HUES64 (cell line): ENCODE results near the gene RAB9B.
"Not testable (repeated sequence)": the region's sequence is repeated elsewhere in the genome, so short reads cannot be mapped to it uniquely, and the experiment has no call there.

Source experiments
- H3K27ac ChIP-seq: 2 replicates; pipeline ENCODE4 v1.7.0; 2013; ENCODE audit warnings: low read depth, low read length, inconsistent platforms
- H3K27me3 ChIP-seq: 2 replicates; pipeline ENCODE4 v1.6.1; 2013; ENCODE audit warnings: mild to moderate bottlenecking, low read length; ENCODE audit not compliant: insufficient read depth
- H3K36me3 ChIP-seq: 2 replicates; pipeline ENCODE4 v1.6.1; 2013; ENCODE audit warnings: mild to moderate bottlenecking, low read length; ENCODE audit not compliant: insufficient read depth
- H3K4me1 ChIP-seq: 2 replicates; pipeline ENCODE4 v1.6.1; 2013; ENCODE audit warnings: mild to moderate bottlenecking, low read length, moderate library complexity; ENCODE audit not compliant: insufficient read depth
- H3K4me3 ChIP-seq: 2 replicates; pipeline ENCODE4 v1.5.1; 2013; ENCODE audit warnings: mild to moderate bottlenecking, low read length, moderate library complexity
- H3K9ac ChIP-seq: 2 replicates; pipeline ENCODE4 v1.6.1; 2013; ENCODE audit warnings: mild to moderate bottlenecking, low read depth, low read length
- H3K9me3 ChIP-seq: 2 replicates; pipeline ENCODE4 v1.6.1; 2013; ENCODE audit warnings: low read depth, low read length; ENCODE audit not compliant: insufficient read depth
- WGBS: fragments of 150-250, 120-280 bp; methylation state at CpG from one replicate; pipeline ENCODE4 v1.1.7; 2013; ENCODE audit warnings: missing lambda C conversion rate; 5-methylcytosine and 5-hydroxymethylcytosine counted together

RAB9B gene

DNA sequence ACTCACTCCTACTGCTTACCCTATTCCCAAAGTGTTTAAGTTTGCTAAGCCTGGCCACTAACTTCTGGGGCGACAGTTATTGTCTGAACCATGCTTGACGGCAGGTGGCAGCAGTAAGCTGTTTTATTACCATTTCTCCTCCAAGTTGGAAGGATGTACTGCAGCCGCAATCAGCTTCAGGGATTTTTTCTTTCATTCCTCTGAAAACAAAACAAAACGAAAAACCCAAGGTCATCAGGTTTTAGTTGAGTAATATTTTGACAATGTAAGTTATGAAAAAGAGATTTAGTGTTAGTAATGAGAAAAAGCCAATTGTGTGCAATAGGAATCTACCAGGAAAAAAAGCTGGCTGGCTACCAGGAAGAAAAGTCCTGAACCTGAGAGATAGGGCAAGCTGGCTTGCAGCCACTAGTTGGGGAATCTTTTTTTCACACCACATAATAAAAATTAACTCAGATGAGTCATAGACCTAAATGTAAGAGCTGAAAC is 13.2 kb upstream of the RAB9B start:
- no peaks in the 10 kb centered on the region for H3K9me3 ChIP-seq
- H3K4me1 ChIP-seq = no peaks in the 10 kb centered on the region
- no peak overlapping the region for H3K9ac ChIP-seq
- under 1% methylated on average over 4 of the region's 4 CpGs for WGBS
- H3K27ac ChIP-seq = no peak overlapping the region
- H3K27me3 ChIP-seq = no peaks in the 10 kb centered on the region
- no peak overlapping the region for H3K4me3 ChIP-seq
- no peaks in the 10 kb centered on the region for H3K36me3 ChIP-seq

DNA sequence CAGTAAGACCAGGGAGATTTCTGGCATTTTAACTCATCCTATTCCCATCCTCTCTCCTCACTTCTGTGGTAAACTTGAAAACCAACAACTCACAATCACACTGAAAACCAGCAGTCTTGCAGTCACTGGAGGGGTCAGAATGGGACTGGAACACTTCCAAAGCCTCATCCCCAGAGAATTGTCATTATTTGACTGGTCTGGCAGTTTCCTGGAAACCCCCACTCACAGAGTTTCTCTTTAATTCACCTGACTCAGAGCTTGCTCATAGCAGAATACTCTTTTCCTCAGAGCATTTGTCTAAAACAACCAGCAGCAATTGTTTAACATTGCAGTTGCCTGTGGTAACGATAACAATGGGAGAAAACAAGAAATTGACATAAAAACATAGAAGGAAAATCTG is 7.3 kb upstream of the RAB9B start:
- WGBS = 88% methylated on average over 1 of the region's 1 CpG
- no peaks in the 10 kb centered on the region for H3K4me1 ChIP-seq
- H3K27me3 ChIP-seq = peaks cover 9% of the 10 kb centered on the region; the same call in 1 of the 2 replicates
- no peaks in the 10 kb centered on the region for H3K9me3 ChIP-seq
- no peak overlapping the region for H3K9ac ChIP-seq
- H3K36me3 ChIP-seq = no peaks in the 10 kb centered on the region
- no peak overlapping the region for H3K4me3 ChIP-seq
- no peak overlapping the region for H3K27ac ChIP-seq

DNA sequence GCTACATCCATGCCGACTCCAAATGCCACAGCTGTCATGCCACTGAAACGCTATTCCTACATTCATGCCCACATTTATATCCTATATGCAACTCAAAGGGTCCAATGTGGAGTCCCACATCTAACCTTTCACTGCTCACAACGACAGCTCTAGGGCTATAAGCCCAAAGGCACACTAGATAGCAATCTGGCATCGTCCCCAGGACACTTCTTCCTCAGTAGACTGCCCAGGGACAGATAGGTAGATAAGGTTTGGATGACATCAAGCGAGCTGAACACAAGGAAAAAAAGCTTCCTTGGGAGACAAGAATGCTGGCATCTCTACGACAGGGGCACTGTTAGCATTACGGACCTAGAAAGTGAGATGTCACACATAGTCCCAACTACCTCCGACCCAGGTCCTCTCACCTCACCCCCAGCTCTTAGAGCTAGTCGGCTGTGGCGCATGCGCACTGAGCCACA is 685 bp downstream of the RAB9B start:
- Histone ChIP-seq H3K9ac (no peak overlapping the region), H3K27ac (no peak overlapping the region)
- whole genome bisulfite sequencing = 23% methylated on average over 11 of the region's 11 CpGs

DNA sequence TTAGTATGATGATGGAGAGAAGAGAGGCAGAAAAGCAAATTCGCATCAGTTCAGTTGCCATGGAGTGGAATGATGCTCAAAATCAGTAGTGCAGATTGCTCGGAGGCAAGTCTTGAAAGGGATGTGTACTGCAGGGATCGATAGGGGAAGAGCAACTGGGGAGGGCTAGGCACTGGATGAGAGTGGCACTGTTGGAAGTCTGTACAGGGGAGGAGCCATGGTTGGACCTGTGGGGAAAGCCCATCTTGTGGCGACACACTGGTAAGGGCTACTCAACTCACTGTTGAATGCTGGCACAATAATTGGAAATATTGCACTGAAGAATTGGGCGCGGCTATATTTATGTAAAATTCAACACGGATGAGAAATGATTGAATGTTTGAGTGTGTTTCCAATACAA is 1.2 kb downstream of the RAB9B start:
- H3K27ac ChIP-seq = no peak overlapping the region
- H3K36me3 ChIP-seq = no peaks in the 10 kb centered on the region
- no peak overlapping the region for H3K9ac ChIP-seq
- H3K4me3 ChIP-seq = no peak overlapping the region
- no peaks in the 10 kb centered on the region for H3K9me3 ChIP-seq
- no peaks in the 10 kb centered on the region; the same call in 1 of the 2 replicates for H3K4me1 ChIP-seq
- peaks cover 30% of the 10 kb centered on the region for H3K27me3 ChIP-seq
- WGBS = 77% methylated on average over 7 of the region's 7 CpGs

More for the DNA sequence above, 685 bp downstream of the RAB9B start:
- Histone ChIP-seq H3K4me3 (peak overlapping the region; percentile 71), H3K9me3 (no peaks in the 10 kb centered on the region), H3K27me3 (peaks cover 30% of the 10 kb centered on the region), H3K4me1 (no peaks in the 10 kb centered on the region; the same call in 1 of the 2 replicates), H3K36me3 (no peaks in the 10 kb centered on the region)

DNA sequence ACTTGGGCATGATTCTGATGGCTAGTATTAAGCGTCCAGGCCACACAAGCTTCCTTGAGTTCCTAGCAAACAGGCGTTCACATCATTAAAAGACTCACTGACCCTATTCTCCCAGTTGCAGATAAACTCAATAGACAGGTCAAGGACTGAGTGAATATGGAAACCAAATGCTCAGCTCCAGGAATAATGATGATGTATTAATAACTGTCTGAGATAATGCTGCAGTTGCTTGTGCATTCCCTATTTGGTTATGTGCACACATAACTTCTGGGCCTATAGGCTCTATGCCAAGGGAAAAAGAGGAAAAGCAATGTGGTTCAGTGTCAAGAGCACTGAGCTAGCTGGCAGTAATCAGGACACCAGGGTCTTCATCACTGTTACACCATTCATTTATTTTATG is 3.5 kb downstream of the RAB9B start:
- WGBS = 93% methylated on average over 2 of the region's 2 CpGs
- H3K36me3 ChIP-seq = no peaks in the 10 kb centered on the region
- no peak overlapping the region for H3K4me3 ChIP-seq
- H3K9ac ChIP-seq = no peak overlapping the region
- no peak overlapping the region for H3K27ac ChIP-seq
- no peaks in the 10 kb centered on the region for H3K9me3 ChIP-seq
- H3K27me3 ChIP-seq = peaks cover 26% of the 10 kb centered on the region
- no peaks in the 10 kb centered on the region; the same call in 1 of the 2 replicates for H3K4me1 ChIP-seq

DNA sequence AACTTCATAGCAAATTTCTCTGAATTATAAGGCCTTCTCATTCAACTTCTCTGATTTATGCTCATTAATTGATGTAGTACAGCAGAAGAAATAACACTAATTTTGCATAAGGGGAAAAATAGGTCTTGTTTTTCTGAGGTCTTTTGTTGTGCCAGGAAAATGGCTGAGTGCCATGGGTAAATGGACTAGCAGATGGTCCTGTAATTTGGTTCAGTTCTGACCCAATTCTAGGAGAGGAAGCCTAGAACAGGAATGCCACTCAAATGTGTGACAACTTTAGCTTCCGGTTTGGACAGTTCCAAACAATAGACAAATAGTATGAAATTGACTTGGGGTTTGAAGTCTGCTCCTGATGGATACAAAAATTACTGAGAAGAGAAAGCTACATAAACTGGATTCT is 6.2 kb downstream of the RAB9B start:
- no peak overlapping the region for H3K9ac ChIP-seq
- no peaks in the 10 kb centered on the region for H3K4me1 ChIP-seq
- no peaks in the 10 kb centered on the region for H3K9me3 ChIP-seq
- H3K27ac ChIP-seq = no peak overlapping the region
- 94% methylated on average over 1 of the region's 1 CpG for WGBS
- H3K36me3 ChIP-seq = no peaks in the 10 kb centered on the region
- peaks cover 11% of the 10 kb centered on the region for H3K27me3 ChIP-seq
- no peak overlapping the region for H3K4me3 ChIP-seq

DNA sequence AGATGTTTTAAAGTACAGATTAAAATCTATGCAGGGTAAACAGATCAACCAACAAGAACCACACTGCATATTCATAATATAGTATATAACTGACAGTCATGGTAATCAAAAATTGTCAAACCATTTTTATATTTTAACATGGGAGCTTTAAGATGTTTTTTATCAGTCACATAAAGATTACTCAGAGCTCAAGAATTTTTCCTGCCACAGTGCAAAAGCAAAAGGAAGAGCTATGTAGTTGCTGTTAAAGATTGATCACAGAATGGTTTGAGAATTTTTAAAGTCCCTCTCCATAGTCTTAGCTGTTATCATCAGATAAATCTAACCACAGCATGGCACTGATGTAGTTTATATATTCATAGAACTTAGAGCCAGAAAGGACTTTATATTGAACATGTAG is 8.5 kb downstream of the RAB9B start:
- no peaks in the 10 kb centered on the region for H3K4me1 ChIP-seq
- H3K9ac ChIP-seq = no peak overlapping the region
- H3K4me3 ChIP-seq = no peak overlapping the region
- no peaks in the 10 kb centered on the region for H3K9me3 ChIP-seq
- no peak overlapping the region for H3K27ac ChIP-seq
- H3K27me3 ChIP-seq = no peaks in the 10 kb centered on the region
- no peaks in the 10 kb centered on the region for H3K36me3 ChIP-seq

DNA sequence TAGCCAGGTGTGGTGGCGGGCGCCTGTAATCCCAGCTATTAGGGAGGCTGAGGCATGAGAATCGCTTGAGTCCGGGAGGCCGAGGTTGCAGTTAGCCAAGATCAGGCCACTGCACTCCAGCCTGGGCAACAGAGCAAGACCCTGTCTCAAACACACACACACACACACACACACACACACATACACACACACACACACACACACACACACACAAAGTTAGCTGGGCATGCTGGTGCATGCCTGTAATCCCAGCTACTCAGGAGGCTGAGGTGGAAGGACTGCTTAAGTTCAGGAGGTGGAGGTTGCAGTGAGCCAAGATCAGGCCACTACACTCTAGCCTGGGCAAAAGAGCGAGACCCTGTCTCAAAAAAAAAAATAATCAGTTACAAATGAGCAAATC is 11.3 kb downstream of the RAB9B start:
- H3K27me3 ChIP-seq, H3K27ac ChIP-seq, H3K9me3 ChIP-seq, H3K9ac ChIP-seq, H3K4me3 ChIP-seq, H3K36me3 ChIP-seq, H3K4me1 ChIP-seq: not testable (repeated sequence)
- WGBS = 100% methylated on average over 5 of the region's 6 CpGs

DNA sequence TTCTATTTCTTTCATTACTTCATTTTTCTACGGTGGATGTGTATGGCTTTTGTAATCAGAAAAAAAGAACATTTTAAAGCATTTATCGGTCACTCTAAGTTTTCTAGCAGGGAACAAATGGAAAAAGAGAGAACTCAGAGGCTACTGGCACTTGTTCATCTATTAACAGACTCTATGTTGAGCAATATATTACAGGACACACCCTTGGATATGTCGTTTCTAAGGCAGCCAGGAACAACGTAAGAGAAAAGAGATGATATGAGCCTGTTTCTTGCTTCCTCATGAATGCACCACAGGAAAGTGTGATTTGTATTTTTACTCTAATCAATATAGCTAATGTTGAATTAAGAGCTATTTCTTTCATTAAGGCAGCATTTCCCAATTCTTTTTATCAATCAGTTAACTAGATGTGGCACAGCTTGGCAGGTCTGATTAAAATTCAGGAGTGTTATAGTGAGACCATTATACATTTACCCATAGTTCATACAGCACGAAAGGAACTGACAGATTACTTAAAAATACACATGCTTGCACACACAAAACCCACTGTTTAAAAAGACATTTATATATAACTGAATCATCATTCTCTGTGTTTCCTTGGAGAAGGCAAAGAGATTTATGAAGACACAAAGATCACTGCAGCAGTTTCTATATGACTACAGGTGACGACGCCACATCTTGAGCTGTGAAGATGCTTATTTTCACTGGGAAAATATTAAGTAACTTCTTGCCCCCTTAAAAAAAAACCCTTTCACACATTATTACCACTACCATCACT is 13.0 kb downstream of the RAB9B start:
- WGBS = 70% methylated on average over 3 of the region's 7 CpGs
- Histone ChIP-seq H3K27ac (no peak overlapping the region), H3K9ac (no peak overlapping the region)

DNA sequence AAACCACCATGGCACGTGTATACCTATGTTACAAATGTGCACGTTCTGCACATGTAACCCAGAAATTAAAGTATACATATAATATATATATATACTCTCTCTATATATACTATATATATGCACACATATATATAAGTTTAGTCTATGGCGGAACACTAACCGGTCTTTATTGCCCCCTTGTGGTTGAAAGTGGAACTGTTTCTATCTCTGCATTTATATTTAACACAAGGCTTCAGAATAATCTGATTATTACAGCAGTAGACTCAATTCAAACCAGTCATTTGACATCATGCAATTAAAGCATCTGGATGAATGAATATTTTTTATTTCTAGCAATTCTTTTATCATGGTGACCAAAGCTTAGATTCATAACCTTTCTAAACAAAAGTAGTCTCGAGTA is 14.6 kb downstream of the RAB9B start:
- H3K9me3 ChIP-seq = no peaks in the 10 kb centered on the region
- no peaks in the 10 kb centered on the region for H3K27me3 ChIP-seq
- H3K9ac ChIP-seq = no peak overlapping the region
- H3K27ac ChIP-seq = no peak overlapping the region
- WGBS = 92% methylated on average over 1 of the region's 5 CpGs
- no peak overlapping the region for H3K4me3 ChIP-seq
- H3K4me1 ChIP-seq = no peaks in the 10 kb centered on the region; the same call in 1 of the 2 replicates
- H3K36me3 ChIP-seq = no peaks in the 10 kb centered on the region

More for the DNA sequence above, 13.0 kb downstream of the RAB9B start:
- H3K4me1 ChIP-seq = no peaks in the 10 kb centered on the region
- H3K9me3 ChIP-seq = no peaks in the 10 kb centered on the region
- no peaks in the 10 kb centered on the region for H3K27me3 ChIP-seq
- H3K4me3 ChIP-seq = no peak overlapping the region
- no peaks in the 10 kb centered on the region for H3K36me3 ChIP-seq

DNA sequence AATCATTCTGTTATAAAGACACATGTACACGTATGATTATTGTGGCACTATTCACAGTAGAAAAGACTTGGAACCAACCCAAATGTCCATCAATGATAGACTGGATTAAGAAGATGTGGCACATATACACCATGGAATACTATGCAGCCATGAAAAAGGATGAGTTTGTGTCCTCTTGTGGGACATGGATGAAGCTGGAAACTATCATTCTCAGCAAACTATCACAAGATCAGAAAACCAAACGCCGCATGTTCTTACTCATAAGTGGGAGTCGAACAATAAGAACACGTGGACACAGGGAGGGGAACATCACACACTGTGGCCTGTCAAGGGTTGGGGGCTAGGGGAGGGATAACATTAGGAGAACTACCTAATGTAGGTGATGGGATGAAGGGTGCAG is 15.0 kb downstream of the RAB9B start:
- not testable (repeated sequence) for H3K9me3 ChIP-seq, H3K9ac ChIP-seq, H3K4me3 ChIP-seq, H3K27me3 ChIP-seq, H3K27ac ChIP-seq, H3K36me3 ChIP-seq, H3K4me1 ChIP-seq
- WGBS = 63% methylated on average over 5 of the region's 5 CpGs
